Ascending aorta (tissue), 2 donors: ENCODE results near the gene WHRN. TPM values are rescaled to one million over a fixed set of nuclear protein-coding genes. Genes with fewer than 3 reads are reported as not detected.

ENCODE experiments used
- DNase-seq, 2 donors: peaks; one replicate each; pipeline ENCODE4 v3.0.0-alpha.2; 2019; ENCODE audit warnings: low spot score in 2 of 2
- H3K27ac ChIP-seq, 2 donors: fragments of 200-600 bp; sonication (generic); one replicate each; pipeline ENCODE4 v1.5.1; 2016 to 2017; ENCODE audit warnings: mild to moderate bottlenecking in 1 of 2
- H3K27me3 ChIP-seq: fragments of 200-600 bp; sonication (generic); one replicate; pipeline ENCODE4 v1.5.1; 2017
- H3K36me3 ChIP-seq, 2 donors: fragments of 200-600 bp; sonication (generic); one replicate each; pipeline ENCODE4 v1.5.1; 2016
- H3K4me1 ChIP-seq, 2 donors: fragments of 200-600 bp; sonication (generic); one replicate each; pipeline ENCODE4 v1.5.1; 2016 to 2017; ENCODE audit warnings: mild to moderate bottlenecking in 1 of 2
- H3K4me3 ChIP-seq, 2 donors: fragments of 200-600 bp; sonication (generic); one replicate each; pipeline ENCODE4 v1.5.1; 2016 to 2017; ENCODE audit warnings: mild to moderate bottlenecking in 1 of 2
- H3K9me3 ChIP-seq, 2 donors: fragments of 200-600 bp; sonication (generic); one replicate each; pipeline ENCODE4 v1.5.1; 2016
- intact Hi-C: fragments of 100-400 bp; cut with DNase I; formaldehyde crosslinking; loops from one replicate; pipeline ENCODE4 v1.15.1; 2023
- total RNA-seq: library from RNA; depleted of rRNA; stranded (reverse); fragments of >200 nt; gene quantifications from one replicate; pipeline ENCODE4 v1.1.0, GENCODE V29; 2016
- TF ChIP-seq, protein P1 (sequence below), 3 experiments: fragments of 200-600 bp in 2 of 3; fragments of 450-650 bp in 1 of 3; sonication (generic) in 2 of 3; IDR thresholded peaks; one replicate each; pipeline ENCODE4 v1.5.1; 2016 to 2019; ENCODE audit warnings: antibody characterized with exemption in 3 of 3, mild to moderate bottlenecking in 1 of 3, moderate library complexity in 1 of 3

WHRN gene
- total RNA-seq, 1 donor from 2014 or later = 3.9 TPM

- intact Hi-C loops = no loop called here
- TF ChIP-seq, protein P1, sequence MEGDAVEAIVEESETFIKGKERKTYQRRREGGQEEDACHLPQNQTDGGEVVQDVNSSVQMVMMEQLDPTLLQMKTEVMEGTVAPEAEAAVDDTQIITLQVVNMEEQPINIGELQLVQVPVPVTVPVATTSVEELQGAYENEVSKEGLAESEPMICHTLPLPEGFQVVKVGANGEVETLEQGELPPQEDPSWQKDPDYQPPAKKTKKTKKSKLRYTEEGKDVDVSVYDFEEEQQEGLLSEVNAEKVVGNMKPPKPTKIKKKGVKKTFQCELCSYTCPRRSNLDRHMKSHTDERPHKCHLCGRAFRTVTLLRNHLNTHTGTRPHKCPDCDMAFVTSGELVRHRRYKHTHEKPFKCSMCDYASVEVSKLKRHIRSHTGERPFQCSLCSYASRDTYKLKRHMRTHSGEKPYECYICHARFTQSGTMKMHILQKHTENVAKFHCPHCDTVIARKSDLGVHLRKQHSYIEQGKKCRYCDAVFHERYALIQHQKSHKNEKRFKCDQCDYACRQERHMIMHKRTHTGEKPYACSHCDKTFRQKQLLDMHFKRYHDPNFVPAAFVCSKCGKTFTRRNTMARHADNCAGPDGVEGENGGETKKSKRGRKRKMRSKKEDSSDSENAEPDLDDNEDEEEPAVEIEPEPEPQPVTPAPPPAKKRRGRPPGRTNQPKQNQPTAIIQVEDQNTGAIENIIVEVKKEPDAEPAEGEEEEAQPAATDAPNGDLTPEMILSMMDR (IDR thresholded peaks at IDR 0.05) = no peak
- no peak overlapping the region for H3K27ac ChIP-seq
- H3K36me3 ChIP-seq = no peaks in the 10 kb centered on the region
- no peak overlapping the region for H3K4me3 ChIP-seq
- H3K4me1 ChIP-seq = no peaks in the 10 kb centered on the region
- DNase-seq = no peak
- no peaks in the 10 kb centered on the region for H3K27me3 ChIP-seq
- H3K9me3 ChIP-seq = no peaks in the 10 kb centered on the region
Observed at GRCh38 chr9:114413861-114414301, 91.4 kb downstream of the WHRN start.

- no peak for DNase-seq
- no peaks in the 10 kb centered on the region for H3K4me1 ChIP-seq
- H3K27me3 ChIP-seq = no peaks in the 10 kb centered on the region
- H3K4me3 ChIP-seq = no peak overlapping the region
- no peak overlapping the region for H3K27ac ChIP-seq
- no peaks in the 10 kb centered on the region for H3K9me3 ChIP-seq
- H3K36me3 ChIP-seq = no peaks in the 10 kb centered on the region
- TF ChIP-seq, protein P1 (IDR thresholded peaks at IDR 0.05) = no peak
- intact Hi-C loops = no loop called here
Observed at GRCh38 chr9:114412048-114412683, 93.1 kb downstream of the WHRN start.

- intact Hi-C loops = no loop called here
Observed at GRCh38 chr9:114411452-114411851, 93.8 kb downstream of the WHRN start.

GRCh38 chr9:114410910-114411309, 94.4 kb downstream of the WHRN start:
- Histone ChIP-seq H3K27me3 (no peaks in the 10 kb centered on the region), H3K4me3 (no peak overlapping the region), H3K9me3 (no peaks in the 10 kb centered on the region), H3K27ac (no peak overlapping the region), H3K4me1 (no peaks in the 10 kb centered on the region), H3K36me3 (no peaks in the 10 kb centered on the region)
- TF ChIP-seq, protein P1 (IDR thresholded peaks at IDR 0.05) = no peak
- intact Hi-C loops = no loop called here
- no peak for DNase-seq

More at GRCh38 chr9:114411452-114411851, 93.8 kb downstream of the WHRN start:
- H3K4me1 ChIP-seq = no peaks in the 10 kb centered on the region
- no peaks in the 10 kb centered on the region for H3K27me3 ChIP-seq
- TF ChIP-seq, protein P1 (IDR thresholded peaks at IDR 0.05) = no peak
- H3K36me3 ChIP-seq = no peaks in the 10 kb centered on the region
- no peak for DNase-seq
- H3K4me3 ChIP-seq = no peak overlapping the region
- H3K27ac ChIP-seq = no peak overlapping the region
- H3K9me3 ChIP-seq = no peaks in the 10 kb centered on the region

- intact Hi-C loops = loop anchor here (5.0 to 10.0 kb wide), 2 partner anchors 502 to 1115 kb away; no protein-coding TSS in a partner anchor
- TF ChIP-seq, protein P1 (IDR thresholded peaks at IDR 0.05) = no peak
- Histone ChIP-seq H3K4me1 (no peaks in the 10 kb centered on the region), H3K9me3 (no peaks in the 10 kb centered on the region), H3K27me3 (no peaks in the 10 kb centered on the region), H3K36me3 (no peaks in the 10 kb centered on the region), H3K27ac (no peak overlapping the region), H3K4me3 (no peak overlapping the region)
- DNase-seq = no peak
Observed at GRCh38 chr9:114409842-114410241, 95.4 kb downstream of the WHRN start.
